ENCODE data around the gene RPS27. TPM values are rescaled to one million over a fixed set of nuclear protein-coding genes. Genes with fewer than 3 reads are reported as not detected.

RPS27 gene
- polyA plus RNA-seq, 1 of the 3 experiments (the other 2 are of a cell fraction) = 7,060 TPM

DNA sequence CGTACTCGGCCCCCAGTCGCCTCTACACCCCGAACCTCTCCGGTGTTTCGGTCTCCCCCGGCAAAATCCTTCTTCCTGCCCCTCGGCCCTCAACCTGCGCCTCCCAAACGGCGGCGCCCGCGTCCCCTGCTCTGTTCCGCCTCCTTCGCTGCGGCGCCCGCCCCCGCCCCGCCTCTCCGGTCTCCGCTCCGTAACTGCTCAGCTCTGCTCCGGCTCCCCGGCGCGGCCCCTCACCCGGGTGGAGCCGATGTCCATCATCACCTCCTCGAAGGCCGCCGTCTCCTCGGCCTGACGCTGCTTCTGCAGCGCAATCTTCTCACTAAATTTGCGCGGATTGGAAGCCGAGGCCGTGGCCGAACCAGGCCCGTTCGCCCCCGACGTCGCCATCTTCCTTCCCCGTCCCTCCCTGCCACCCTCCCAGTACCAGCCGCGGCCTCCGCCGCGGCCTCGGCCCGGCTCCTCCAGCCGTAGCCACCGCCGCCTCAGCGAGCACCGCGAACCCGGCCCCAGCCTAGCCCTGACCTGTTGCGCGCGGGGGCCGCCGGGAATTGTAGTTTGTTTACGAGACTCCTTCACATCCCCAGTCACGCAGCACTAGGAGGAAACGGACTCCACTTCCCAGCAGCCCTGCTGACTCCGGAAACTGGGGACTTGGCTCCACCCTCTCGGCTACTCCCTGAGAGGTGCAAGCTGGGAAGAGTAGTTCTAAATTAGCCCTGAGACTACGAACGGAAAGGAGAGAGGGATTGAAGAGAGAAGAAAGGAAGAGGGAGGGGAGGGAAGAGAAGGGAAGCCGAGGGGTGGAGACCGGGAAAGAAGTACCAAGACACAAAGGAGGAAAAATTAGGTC is 32.2 kb upstream of the RPS27 start, which contains the start of gene CRTC2:
TSS of gene CRTC2 (minus strand) at position 502 of the 850 bp plus-strand sequence. CDS start at position 387, 115 bp downstream.
- Histone ChIP-seq H3K4me2 (peak within 1 kb of the TSS; percentile 82), H2AFZ (ENCODE audit: low read depth) (no peak within 1 kb of the TSS), H3K4me3 (ENCODE audit: low read depth in 2 of 2, low read length in 1 of 2) (peak within 1 kb of the TSS; percentile 69 to 95), H3K9me2 (no peaks in the 10 kb centered on the region), H3F3A (replicated peaks; ENCODE audit: insufficient read depth) (peaks cover 15% of the 10 kb centered on the region), H3K27ac (ENCODE audit: low read depth in 2 of 2, low read length in 1 of 2) (peak within 1 kb of the TSS; percentile 88 to 96), H3K4me1 (ENCODE audit: control insufficient read depth in 1 of 2, insufficient read depth in 2 of 2, low read depth in 1 of 2, low read length in 1 of 2) (peaks cover 5 to 53% of the 10 kb centered on the region in 2 experiments; a peak in 3 of 4 replicates), H3K36me3 (replicated peaks in 1 of 2; ENCODE audit: control insufficient read depth in 1 of 2, insufficient read depth in 2 of 2, low read length in 1 of 2) (peaks cover 12 to 31% of the 10 kb centered on the region in 2 experiments), H3K79me2 (ENCODE audit: insufficient read depth) (peaks cover 75% of the 10 kb centered on the region), H3K9me3 (no peaks in the 10 kb centered on the region), H3K27me3 (ENCODE audit: insufficient read depth) (no peaks in the 10 kb centered on the region), H4K20me1 (ENCODE audit: insufficient read depth) (peaks cover 41% of the 10 kb centered on the region), H3K9ac (peak within 1 kb of the TSS; percentile 94)
- 0% methylated on average over 39 of the region's 75 CpGs for WGBS (ENCODE audit: low lambda C conversion rate)
- CTCF ChIA-PET = interaction anchor here (0.9 to 8.6 kb wide), 5 partner anchors 9 to 138 kb away, joined by 3 to 51 read pairs (median 10); partner anchors contain the start of genes CREB3L4, DENND4B and RAB13
- POLR2A ChIA-PET = interaction anchor here (0.8 to 4.4 kb wide), 8 partner anchors 9 to 92 kb away, joined by 3 to 32 read pairs (median 4); partner anchors contain the start of genes CREB3L4, DENND4B, GATAD2B and JTB
- DNase-seq = peak; percentile 97
- TF ChIP-seq CTCF (IDR thresholded peaks at IDR 0.05) = 0 out of 2 replicates have a peak, but pooled peaks have one; percentile 15
- peak; percentile 98 for TF ChIP-seq ELF1 (IDR thresholded peaks at IDR 0.05)
- TF ChIP-seq MEF2A (IDR thresholded peaks at IDR 0.05; ENCODE audit: borderline replicate concordance, low read depth) = no peak
- peak; percentile 92 for TF ChIP-seq GABPA (IDR thresholded peaks at IDR 0.05; ENCODE audit: low read depth)
- peak; percentile 51; the same call in 1 of the 2 replicates for TF ChIP-seq TAF1 (IDR thresholded peaks at IDR 0.05; ENCODE audit: borderline replicate concordance, low read depth, low read length)
- no peak for TF ChIP-seq RXRA (IDR thresholded peaks at IDR 0.05; ENCODE audit: borderline replicate concordance, low read depth)
- no peak for TF ChIP-seq NRF1 (IDR thresholded peaks at IDR 0.05; ENCODE audit: low read depth, low read length)
- no peak for TF ChIP-seq EP300 (IDR thresholded peaks at IDR 0.05; ENCODE audit: borderline replicate concordance in 1 of 2, low read depth in 1 of 2, low read length in 1 of 2)
- TF ChIP-seq FOSL2 (IDR thresholded peaks at IDR 0.05; ENCODE audit: borderline replicate concordance, low read depth) = no peak
- no peak; the same call in 1 of the 2 replicates for TF ChIP-seq NFIC (IDR thresholded peaks at IDR 0.05; ENCODE audit: borderline replicate concordance)
- no peak for TF ChIP-seq IRF3 (IDR thresholded peaks at IDR 0.05; ENCODE audit: low read depth, low read length)
- no peak for TF ChIP-seq USF1 (IDR thresholded peaks at IDR 0.05; ENCODE audit: borderline replicate concordance, low read depth)
- no peak for TF ChIP-seq SMC3 (IDR thresholded peaks at IDR 0.05; ENCODE audit: low read depth, low read length)
- TF ChIP-seq FOXM1 (IDR thresholded peaks at IDR 0.05; ENCODE audit: low read depth) = no peak
- no peak; the same call in none of the 2 replicates for TF ChIP-seq PBX3 (IDR thresholded peaks at IDR 0.05)
- TF ChIP-seq GATA2 (CRISPR knock-in tag; IDR thresholded peaks at IDR 0.05) = no peak
- 0 out of 2 replicates have a peak, but pooled peaks have one; percentile 21 for TF ChIP-seq SIN3A (IDR thresholded peaks at IDR 0.05; ENCODE audit: borderline replicate concordance, low read depth, low read length)
- no peak for TF ChIP-seq RAD21 (IDR thresholded peaks at IDR 0.05; ENCODE audit: low read length)
- TF ChIP-seq YY1 (IDR thresholded peaks at IDR 0.05; ENCODE audit: low read depth) = peak; percentile 59; the same call in 1 of the 2 replicates
- TF ChIP-seq, protein P1, sequence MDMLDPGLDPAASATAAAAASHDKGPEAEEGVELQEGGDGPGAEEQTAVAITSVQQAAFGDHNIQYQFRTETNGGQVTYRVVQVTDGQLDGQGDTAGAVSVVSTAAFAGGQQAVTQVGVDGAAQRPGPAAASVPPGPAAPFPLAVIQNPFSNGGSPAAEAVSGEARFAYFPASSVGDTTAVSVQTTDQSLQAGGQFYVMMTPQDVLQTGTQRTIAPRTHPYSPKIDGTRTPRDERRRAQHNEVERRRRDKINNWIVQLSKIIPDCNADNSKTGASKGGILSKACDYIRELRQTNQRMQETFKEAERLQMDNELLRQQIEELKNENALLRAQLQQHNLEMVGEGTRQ (IDR thresholded peaks at IDR 0.05; ENCODE audit: borderline replicate concordance, low read depth, low read length) = no peak
- peak; percentile 85 for TF ChIP-seq POLR2AphosphoS5 (IDR thresholded peaks at IDR 0.05; ENCODE audit: low read depth, low read length)
- no peak for TF ChIP-seq ZBTB33 (IDR thresholded peaks at IDR 0.05; ENCODE audit: borderline replicate concordance, low read depth)
- TF ChIP-seq JUND (IDR thresholded peaks at IDR 0.05) = no peak; the same call in 1 of the 2 replicates
- TF ChIP-seq TCF12 (IDR thresholded peaks at IDR 0.05) = peak; percentile 26; the same call in 1 of the 2 replicates
- no peak for TF ChIP-seq EZH2phosphoT487 (IDR thresholded peaks at IDR 0.05; ENCODE audit: borderline replicate concordance, low read depth)
